Spleen (tissue), 11 donors: ENCODE results near the gene PRIMA1. TPM values are rescaled to one million over a fixed set of nuclear protein-coding genes. Genes with fewer than 3 reads are reported as not detected.

Experiments used
- DNase-seq: peaks from one replicate; pipeline ENCODE4 v3.0.0-alpha.2; 2020
- H3K27ac ChIP-seq, 8 donors: fragments of 200-600 bp; sonication (generic) in 7 of 8; 1 replicate in 4 of 8; 2 replicates in 4 of 8; pipeline versions ENCODE4 v1.5.0 to v1.8.0; 2016 to 2021; ENCODE audit warnings: inconsistent platforms in 4 of 8, mild to moderate bottlenecking in 4 of 8, moderate library complexity in 1 of 8
- H3K27me3 ChIP-seq, 7 donors: fragments of 200-600 bp; sonication (generic) in 6 of 7; replicated peaks in 1 of 7; 1 replicate in 4 of 7; 2 replicates in 3 of 7; pipeline versions ENCODE4 v1.5.0 to v1.8.0; 2016 to 2021; ENCODE audit warnings: inconsistent platforms in 3 of 7, mild to moderate bottlenecking in 1 of 7
- H3K36me3 ChIP-seq, 6 donors: fragments of 200-600 bp; sonication (generic) in 5 of 6; 1 replicate in 4 of 6; 2 replicates in 2 of 6; pipeline versions ENCODE4 v1.5.0 to v1.8.0; 2016 to 2021; ENCODE audit warnings: inconsistent platforms in 2 of 6
- H3K4me1 ChIP-seq, 6 donors: fragments of 200-600 bp; sonication (generic) in 5 of 6; 1 replicate in 3 of 6; 2 replicates in 3 of 6; pipeline versions ENCODE4 v1.5.0 to v1.8.0; 2016 to 2021; ENCODE audit warnings: inconsistent platforms in 3 of 6
- H3K4me3 ChIP-seq, 8 donors: fragments of 200-600 bp; sonication (generic) in 7 of 8; 1 replicate in 4 of 8; 2 replicates in 4 of 8; pipeline versions ENCODE4 v1.5.0 to v1.8.0; 2016 to 2021; ENCODE audit warnings: inconsistent platforms in 4 of 8, mild to moderate bottlenecking in 4 of 8, moderate library complexity in 2 of 8
- H3K9me3 ChIP-seq, 8 donors: fragments of 200-600 bp; sonication (generic) in 7 of 8; 1 replicate in 4 of 8; 2 replicates in 4 of 8; pipeline versions ENCODE4 v1.5.0 to v1.8.0; 2016 to 2021; ENCODE audit warnings: inconsistent platforms in 4 of 8
- POLR2A ChIP-seq, 3 donors: fragments of 450-650 bp; IDR thresholded peaks; one replicate each; pipeline ENCODE4 v1.5.1; 2017; ENCODE audit warnings: antibody characterized with exemption in 3 of 3, mild to moderate bottlenecking in 1 of 3
- POLR2AphosphoS5 ChIP-seq, 3 donors: sonication (generic); formaldehyde crosslinking; IDR thresholded peaks; one replicate each; pipeline ENCODE4 v1.5.1; 2017; ENCODE audit warnings: antibody characterized with exemption in 3 of 3
- WGBS, 5 donors: extraction: QIAGEN DNeasy Blood & Tissue Kit in 3 of 5; methylation state at CpG; one replicate each; pipeline versions ENCODE4 v1.1.5 to v1.1.7; 2013 to 2018; 5-methylcytosine and 5-hydroxymethylcytosine counted together
- intact Hi-C: fragments of 100-400 bp; cut with DNase I; formaldehyde crosslinking; loops from one replicate; pipeline ENCODE4 v1.15.0; 2023; ENCODE audit warnings: low total_unique reads
- polyA plus RNA-seq, 3 donors: library from polyadenylated mRNA; stranded (reverse); fragments of 200-250 nt; gene quantifications; one replicate each; pipeline ENCODE4 v1.2.1, GENCODE V29; 2013
- total RNA-seq, 7 donors: library from RNA; depleted of rRNA in 3 of 7; stranded (reverse); fragments of >200 nt in 3 of 7; fragmentation: NEBNext Ultra II Directional in 4 of 7; extraction: Animal tissue kit (Norgen Biotek cat#: 25700) in 4 of 7; gene quantifications; one replicate each; pipeline versions ENCODE4 v1.1.0 to v1.2.1, GENCODE V29; 2016 to 2021
- TF ChIP-seq, protein P1 (sequence below), 11 experiments: fragments of 200-600 bp in 7 of 11; fragments of 450-650 bp in 4 of 11; sonication (generic) in 4 of 11; IDR thresholded peaks in 8 of 11; conservative IDR thresholded peaks in 3 of 11; 1 replicate in 7 of 11; 2 replicates in 4 of 11; pipeline versions ENCODE4 v1.4.0 to v1.8.0; 2016 to 2021; ENCODE audit warnings: antibody characterized with exemption in 11 of 11, inconsistent platforms in 4 of 11, mild to moderate bottlenecking in 1 of 11
- donor health status: healthy with polysubstance abuse.
- donor health status: DM: no; HTN: no; CAD: no; lungs with moderate emphysema.
- donor health status: DM: no; HTN: no; CAD: no.
- donor health status: Bipolar disorder and iron deficiency.
- donor health status: healthy.
- donor health status: DM: no; HTN: no; CAD: no.
- donor health status: DM: yes; HTN: yes; CAD: no.

The PRIMA1 gene
- total and polyA plus RNA-seq, 10 donors, result 0.09 to 2.0 (median 0.23) TPM; not detected in 4

DNA sequence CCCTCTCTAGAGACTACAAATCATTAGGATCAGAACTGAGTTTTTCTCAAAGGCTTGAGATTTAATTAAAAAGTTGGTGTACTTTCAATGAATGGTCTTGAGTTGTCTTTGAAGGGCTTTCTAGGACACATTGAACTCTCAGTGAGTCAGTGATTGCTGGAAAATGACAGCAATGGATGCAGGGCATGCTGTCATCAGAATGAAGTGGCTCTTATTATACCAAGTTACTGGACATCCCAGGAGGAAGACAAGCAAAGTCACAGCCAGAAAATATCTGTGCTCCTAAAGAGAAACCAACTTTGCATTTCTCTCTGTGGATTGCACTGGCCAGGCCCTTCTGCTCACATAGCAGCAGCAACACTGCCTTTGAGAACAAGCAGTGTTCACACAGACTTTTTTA is 112.6 kb downstream of the PRIMA1 start:
- TF ChIP-seq, protein P1, sequence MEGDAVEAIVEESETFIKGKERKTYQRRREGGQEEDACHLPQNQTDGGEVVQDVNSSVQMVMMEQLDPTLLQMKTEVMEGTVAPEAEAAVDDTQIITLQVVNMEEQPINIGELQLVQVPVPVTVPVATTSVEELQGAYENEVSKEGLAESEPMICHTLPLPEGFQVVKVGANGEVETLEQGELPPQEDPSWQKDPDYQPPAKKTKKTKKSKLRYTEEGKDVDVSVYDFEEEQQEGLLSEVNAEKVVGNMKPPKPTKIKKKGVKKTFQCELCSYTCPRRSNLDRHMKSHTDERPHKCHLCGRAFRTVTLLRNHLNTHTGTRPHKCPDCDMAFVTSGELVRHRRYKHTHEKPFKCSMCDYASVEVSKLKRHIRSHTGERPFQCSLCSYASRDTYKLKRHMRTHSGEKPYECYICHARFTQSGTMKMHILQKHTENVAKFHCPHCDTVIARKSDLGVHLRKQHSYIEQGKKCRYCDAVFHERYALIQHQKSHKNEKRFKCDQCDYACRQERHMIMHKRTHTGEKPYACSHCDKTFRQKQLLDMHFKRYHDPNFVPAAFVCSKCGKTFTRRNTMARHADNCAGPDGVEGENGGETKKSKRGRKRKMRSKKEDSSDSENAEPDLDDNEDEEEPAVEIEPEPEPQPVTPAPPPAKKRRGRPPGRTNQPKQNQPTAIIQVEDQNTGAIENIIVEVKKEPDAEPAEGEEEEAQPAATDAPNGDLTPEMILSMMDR (IDR thresholded peaks at IDR 0.05 in 8 of 11, conservative IDR thresholded peaks at IDR 0.05 in 3 of 11), result no peak
- Histone ChIP-seq H3K36me3 (no peaks in the 10 kb centered on the region), H3K9me3 (no peaks in the 10 kb centered on the region), H3K4me3 (no peak overlapping the region), H3K27ac (no peak overlapping the region), H3K4me1 (no peaks in the 10 kb centered on the region), H3K27me3 (peaks cover 0 to 7% (median 0%) of the 10 kb centered on the region in 7 donors)
- intact Hi-C loops, result no loop called here
- no peak for DNase-seq

DNA sequence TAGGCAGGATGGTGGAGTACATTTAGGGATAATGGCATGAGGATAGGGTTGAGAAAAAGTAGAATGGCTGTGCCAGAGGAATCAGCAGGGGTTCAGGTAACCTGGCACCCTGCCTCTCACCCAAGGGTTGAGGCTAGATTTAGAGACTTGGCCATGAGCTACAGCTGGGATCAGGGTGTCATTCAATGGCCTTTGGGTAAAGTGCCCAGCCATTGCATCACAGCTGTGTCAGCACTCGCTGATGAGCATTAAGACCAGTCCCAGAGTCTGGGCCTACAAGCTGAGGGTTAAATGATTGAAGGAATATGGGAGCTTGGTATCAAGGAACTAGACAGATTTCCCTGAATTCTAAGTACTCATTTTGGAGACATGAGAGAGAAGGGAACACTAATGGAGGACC is 113.9 kb downstream of the PRIMA1 start:
- whole genome bisulfite sequencing, 5 donors, result 75 to 100% (median 82%) methylated on average over 1 of the region's 1 CpG
- H3K36me3 ChIP-seq, result no peaks in the 10 kb centered on the region
- DNase-seq, result no peak
- no peaks in the 10 kb centered on the region for H3K4me1 ChIP-seq
- intact Hi-C loops, result no loop called here
- no peaks in the 10 kb centered on the region for H3K9me3 ChIP-seq
- TF ChIP-seq, protein P1 (IDR thresholded peaks at IDR 0.05 in 8 of 11, conservative IDR thresholded peaks at IDR 0.05 in 3 of 11), result no peak
- H3K27me3 ChIP-seq, result no peaks in the 10 kb centered on the region
- no peak overlapping the region for H3K27ac ChIP-seq
- H3K4me3 ChIP-seq, result no peak overlapping the region

DNA sequence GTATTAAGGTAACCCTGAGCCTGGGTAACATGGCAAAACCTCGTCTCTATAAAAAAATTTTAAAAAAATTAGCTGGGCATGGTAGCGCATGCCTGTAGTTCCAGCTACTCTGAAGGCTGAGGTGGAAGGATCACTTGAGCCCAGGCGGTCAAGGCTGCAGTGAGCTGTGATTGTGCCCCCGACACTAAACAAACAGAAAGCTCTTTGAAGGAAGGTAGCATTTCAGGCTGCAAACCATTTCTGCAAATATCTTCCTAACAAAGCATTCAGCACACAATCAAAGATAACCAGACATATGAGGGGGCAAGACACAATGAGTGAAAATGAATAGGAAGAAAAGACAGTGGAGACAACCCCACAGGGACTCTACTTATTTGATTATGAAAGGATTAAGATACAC is 118.7 kb downstream of the PRIMA1 start:
- no peak overlapping the region for H3K4me3 ChIP-seq
- H3K4me1 ChIP-seq, result no peaks in the 10 kb centered on the region
- H3K9me3 ChIP-seq, result peaks cover 8 to 30% (median 25%) of the 10 kb centered on the region in 8 donors
- 84 to 95% (median 86%) methylated on average over 4 of the region's 4 CpGs for WGBS, 5 donors
- no peak overlapping the region for H3K27ac ChIP-seq
- TF ChIP-seq POLR2A (IDR thresholded peaks at IDR 0.05), result no peak
- TF ChIP-seq, protein P1 (IDR thresholded peaks at IDR 0.05 in 8 of 11, conservative IDR thresholded peaks at IDR 0.05 in 3 of 11), result no peak
- no peak for TF ChIP-seq POLR2AphosphoS5 (IDR thresholded peaks at IDR 0.05)
- H3K27me3 ChIP-seq, result peaks cover 0 to 11% (median 0%) of the 10 kb centered on the region in 7 donors
- intact Hi-C loops, result no loop called here
- DNase-seq, result no peak
- H3K36me3 ChIP-seq, result no peaks in the 10 kb centered on the region

Other genes with a start within 250 kb of the PRIMA1 start
- gene FAM181A, start 138.9 kb upstream of the PRIMA1 start, total RNA-seq, result not detected
- gene FAM181A, start 138.9 kb upstream of the PRIMA1 start, polyA plus RNA-seq, result not detected
- 10 to 100 TPM in 5 of 7 donors, 1 to 10 TPM in 2; 9.8 to 18.0 (median 13.5) TPM for gene ASB2, start 188.1 kb upstream of the PRIMA1 start, total RNA-seq
- gene ASB2, start 188.1 kb upstream of the PRIMA1 start, polyA plus RNA-seq, result 1 to 10 TPM; 6.6 to 9.5 (median 6.9) TPM
- not detected for gene CCDC197, start 208.8 kb upstream of the PRIMA1 start, total RNA-seq
- not detected for gene CCDC197, start 208.8 kb upstream of the PRIMA1 start, polyA plus RNA-seq
- gene OTUB2, start 237.9 kb upstream of the PRIMA1 start, total RNA-seq, result 1 to 10 TPM in 2 of 7 donors, under 1 TPM in 5; 0.23 to 1.1 (median 0.56) TPM
- gene OTUB2, start 237.9 kb upstream of the PRIMA1 start, polyA plus RNA-seq, result under 1 TPM; 0.07 to 0.29 (median 0.08) TPM